Measurements from ENCODE around the gene DNMT1. TPM values are rescaled to one million over a fixed set of nuclear protein-coding genes. Genes with fewer than 3 reads are reported as not detected.

Gene DNMT1
- 76.6 and 103 TPM in 2 replicates for total RNA-seq

GRCh38 chr19:10194500-10195198, at the start of gene DNMT1:
TSS of gene DNMT1 (minus strand) at chr19:10194953. CDS start at chr19:10194899, 54 bp downstream.

GRCh38 chr19:10230861-10231611, 36.3 kb upstream of the DNMT1 start, which contains the start of gene S1PR2:
TSS of gene S1PR2 (minus strand) at chr19:10231331. CDS start at chr19:10224905, 6,426 bp downstream.

DNA sequence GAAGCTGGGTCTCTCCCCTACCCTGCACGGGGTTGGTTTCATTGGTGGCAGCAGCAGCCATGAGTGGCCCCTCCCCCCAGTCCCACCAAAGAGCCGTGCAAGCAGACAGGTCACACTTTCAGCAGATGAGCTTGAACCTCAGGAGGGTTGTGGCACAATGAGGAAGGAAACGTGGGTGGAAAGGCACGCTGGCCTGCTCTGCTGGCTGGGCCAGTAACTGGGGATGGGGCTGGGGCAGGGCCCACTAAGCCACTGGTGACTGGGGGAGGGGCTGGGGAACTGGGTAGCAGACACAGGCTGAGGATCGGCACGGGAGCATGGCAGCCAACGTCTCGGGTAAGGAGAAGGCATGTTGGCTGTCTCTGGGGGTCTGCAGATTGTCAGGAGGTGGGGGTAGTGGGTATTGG, 83.3 kb downstream of the DNMT1 start, which contains the start of gene P2RY11:
Gene P2RY11 (plus strand): TSS at position 289 of the 407 bp plus-strand sequence. CDS start 29 bp downstream, at position 318.

GRCh38 chr19:10106100-10106936, 88.4 kb downstream of the DNMT1 start, which contains the start of gene PPAN:
TSS of gene PPAN (plus strand) at chr19:10106362. CDS start at chr19:10106395, 33 bp downstream.

GRCh38 chr19:10085641-10086590, 108.8 kb downstream of the DNMT1 start, which contains the start of gene SHFL:
TSS of gene SHFL (plus strand) at chr19:10086317. CDS start at chr19:10086428, 111 bp downstream.

Other genes starting within 250 kb of the DNMT1 start
- gene COL5A3, start 184.4 kb downstream of the DNMT1 start, total RNA-seq = 1.8 and 3.7 TPM in 2 replicates
- not detected in 2 replicates for gene RDH8, start 181.5 kb downstream of the DNMT1 start, total RNA-seq
- gene SHFL, start 108.6 kb downstream of the DNMT1 start, total RNA-seq = 6.9 and 9.8 TPM in 2 replicates
- gene ANGPTL6, start 92.3 kb downstream of the DNMT1 start, total RNA-seq = 0.14 TPM in 1 of 2 replicates, not detected in the other
- gene PPAN, start 88.6 kb downstream of the DNMT1 start, total RNA-seq = 41.8 and 53.1 TPM in 2 replicates
- 3.5 and 3.7 TPM in 2 replicates for gene P2RY11, start 83.3 kb downstream of the DNMT1 start, total RNA-seq
- gene EIF3G, start 75.1 kb downstream of the DNMT1 start, total RNA-seq = 231 and 254 TPM in 2 replicates
- gene S1PR2, start 36.4 kb upstream of the DNMT1 start, total RNA-seq = 2.4 and 4.9 TPM in 2 replicates
- gene MRPL4, start 57.3 kb upstream of the DNMT1 start, total RNA-seq = 130 and 141 TPM in 2 replicates
- 2.8 and 3.2 TPM in 2 replicates for gene ICAM1, start 76.2 kb upstream of the DNMT1 start, total RNA-seq
- gene ICAM4, start 92.0 kb upstream of the DNMT1 start, total RNA-seq = 8.0 and 8.1 TPM in 2 replicates
- 3.6 and 4.9 TPM in 2 replicates for gene ICAM5, start 95.0 kb upstream of the DNMT1 start, total RNA-seq
- gene ZGLP1, start 114.9 kb upstream of the DNMT1 start, total RNA-seq = 0.28 and 0.85 TPM in 2 replicates
- gene FDX2, start 121.1 kb upstream of the DNMT1 start, total RNA-seq = 33.3 and 40.1 TPM in 2 replicates
- gene RAVER1, start 138.6 kb upstream of the DNMT1 start, total RNA-seq = 18.6 and 32.0 TPM in 2 replicates
- gene ICAM3, start 144.7 kb upstream of the DNMT1 start, total RNA-seq = 0.74 and 2.9 TPM in 2 replicates
- 53.0 and 70.7 TPM in 2 replicates for gene TYK2, start 185.6 kb upstream of the DNMT1 start, total RNA-seq
- 154 and 166 TPM in 2 replicates for gene CDC37, start 208.6 kb upstream of the DNMT1 start, total RNA-seq
- gene PDE4A, start 225.6 kb upstream of the DNMT1 start, total RNA-seq = 0.09 and 0.71 TPM in 2 replicates

Data from airway epithelial cell (primary cell).